ENCODE results near the gene BLM.
A peak's percentile ranks its signal among the peaks of the same experiment; 100 is the strongest.

Gene BLM

DNA sequence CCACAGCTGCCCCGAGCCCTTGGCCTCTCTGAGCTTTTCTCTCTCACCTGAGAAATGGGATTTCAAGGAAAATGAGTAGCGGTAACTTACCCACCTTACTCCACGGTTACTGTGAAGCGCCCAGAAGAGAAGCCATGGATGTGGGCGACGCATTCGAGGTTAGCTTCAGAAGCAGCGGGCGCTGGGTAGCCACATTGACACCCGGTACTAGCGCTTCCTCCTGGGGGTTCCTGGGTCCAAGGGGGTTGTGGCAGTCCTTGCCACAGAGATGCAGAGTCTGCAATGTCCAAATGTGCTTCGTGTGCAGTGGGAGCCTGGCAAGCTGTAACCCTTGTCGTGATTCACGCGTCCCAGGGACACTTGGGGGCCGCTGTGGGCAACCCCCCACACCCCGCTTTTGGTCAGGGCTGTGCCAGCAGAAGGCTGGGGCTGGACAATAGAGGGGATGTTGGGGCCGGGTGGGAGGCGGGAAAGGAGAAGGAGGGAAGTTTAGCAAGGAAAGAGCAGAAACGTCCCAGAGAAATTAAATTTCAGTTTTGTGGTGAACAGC is 109.8 kb downstream of the BLM start:
- Histone ChIP-seq H3K4me1 (ENCODE audit: insufficient read depth, poor library complexity, severe bottlenecking) (no peaks in the 10 kb centered on the region), H3K27ac (ENCODE audit: poor library complexity, severe bottlenecking) (no peak overlapping the region), H3K27me3 (ENCODE audit: insufficient read depth, poor library complexity, severe bottlenecking) (no peaks in the 10 kb centered on the region), H3K36me3 (ENCODE audit: low read depth) (no peaks in the 10 kb centered on the region), H3K9me3 (ENCODE audit: severe bottlenecking) (no peaks in the 10 kb centered on the region), H3K4me3 (ENCODE audit: severe bottlenecking) (no peak overlapping the region)
- ATAC-seq (ENCODE audit: low read depth) (no peak), DNase-seq (ENCODE audit: low spot score) (no peak)
- TF ChIP-seq, protein P1, sequence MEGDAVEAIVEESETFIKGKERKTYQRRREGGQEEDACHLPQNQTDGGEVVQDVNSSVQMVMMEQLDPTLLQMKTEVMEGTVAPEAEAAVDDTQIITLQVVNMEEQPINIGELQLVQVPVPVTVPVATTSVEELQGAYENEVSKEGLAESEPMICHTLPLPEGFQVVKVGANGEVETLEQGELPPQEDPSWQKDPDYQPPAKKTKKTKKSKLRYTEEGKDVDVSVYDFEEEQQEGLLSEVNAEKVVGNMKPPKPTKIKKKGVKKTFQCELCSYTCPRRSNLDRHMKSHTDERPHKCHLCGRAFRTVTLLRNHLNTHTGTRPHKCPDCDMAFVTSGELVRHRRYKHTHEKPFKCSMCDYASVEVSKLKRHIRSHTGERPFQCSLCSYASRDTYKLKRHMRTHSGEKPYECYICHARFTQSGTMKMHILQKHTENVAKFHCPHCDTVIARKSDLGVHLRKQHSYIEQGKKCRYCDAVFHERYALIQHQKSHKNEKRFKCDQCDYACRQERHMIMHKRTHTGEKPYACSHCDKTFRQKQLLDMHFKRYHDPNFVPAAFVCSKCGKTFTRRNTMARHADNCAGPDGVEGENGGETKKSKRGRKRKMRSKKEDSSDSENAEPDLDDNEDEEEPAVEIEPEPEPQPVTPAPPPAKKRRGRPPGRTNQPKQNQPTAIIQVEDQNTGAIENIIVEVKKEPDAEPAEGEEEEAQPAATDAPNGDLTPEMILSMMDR (IDR thresholded peaks at IDR 0.05; ENCODE audit: poor library complexity, severe bottlenecking): no peak

DNA sequence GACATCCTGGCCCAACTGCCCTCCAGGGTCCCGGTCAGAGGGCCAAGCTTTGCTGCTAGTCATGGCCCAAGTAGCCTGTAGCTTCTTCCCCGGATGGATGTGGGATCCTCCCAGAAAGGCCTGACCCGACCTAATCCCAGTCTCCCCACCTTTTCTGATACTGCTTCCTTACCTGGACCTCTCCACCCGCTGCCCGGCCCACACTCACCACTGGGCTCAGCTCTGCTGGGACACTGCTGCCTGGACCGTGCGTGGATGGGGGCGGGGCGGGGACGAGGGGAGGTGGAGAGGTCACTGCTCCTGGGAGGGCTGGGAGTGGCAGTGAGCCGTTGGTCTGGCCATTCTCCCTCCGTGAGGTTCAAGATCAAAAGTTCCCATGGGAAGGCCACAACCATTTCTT is 111.0 kb downstream of the BLM start:
- Histone ChIP-seq H3K27ac (ENCODE audit: poor library complexity, severe bottlenecking) (no peak overlapping the region), H3K36me3 (ENCODE audit: low read depth) (no peaks in the 10 kb centered on the region), H3K4me3 (ENCODE audit: severe bottlenecking) (no peak overlapping the region), H3K9me3 (ENCODE audit: severe bottlenecking) (no peaks in the 10 kb centered on the region), H3K27me3 (ENCODE audit: insufficient read depth, poor library complexity, severe bottlenecking) (no peaks in the 10 kb centered on the region), H3K4me1 (ENCODE audit: insufficient read depth, poor library complexity, severe bottlenecking) (no peaks in the 10 kb centered on the region)
- DNase-seq (ENCODE audit: low spot score) (no peak), ATAC-seq (ENCODE audit: low read depth) (no peak)
- TF ChIP-seq, protein P1 (IDR thresholded peaks at IDR 0.05; ENCODE audit: poor library complexity, severe bottlenecking): no peak

DNA sequence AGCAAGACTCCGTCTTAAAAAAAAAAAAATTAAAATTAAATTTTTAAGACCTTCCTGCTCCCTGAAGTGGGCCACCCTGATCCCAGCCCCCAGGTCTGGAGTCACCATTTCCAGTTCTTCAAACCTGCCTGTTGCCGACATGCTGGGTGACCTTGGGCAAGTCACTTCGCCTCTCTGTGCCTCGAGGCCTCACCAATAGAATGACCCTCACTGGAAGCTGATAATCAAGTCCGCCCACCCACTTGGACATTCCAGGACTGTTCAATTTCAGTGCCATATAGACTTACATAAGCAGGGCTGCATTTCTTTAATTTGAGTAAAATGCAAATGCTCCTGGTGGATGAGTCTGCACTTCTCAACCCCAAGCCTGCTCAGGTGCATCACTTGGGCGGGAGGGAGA is 112.0 kb downstream of the BLM start:
- Histone ChIP-seq H3K4me3 (ENCODE audit: severe bottlenecking) (no peak overlapping the region), H3K36me3 (ENCODE audit: low read depth) (no peaks in the 10 kb centered on the region), H3K27ac (ENCODE audit: poor library complexity, severe bottlenecking) (no peak overlapping the region), H3K4me1 (ENCODE audit: insufficient read depth, poor library complexity, severe bottlenecking) (no peaks in the 10 kb centered on the region), H3K9me3 (ENCODE audit: severe bottlenecking) (no peaks in the 10 kb centered on the region), H3K27me3 (ENCODE audit: insufficient read depth, poor library complexity, severe bottlenecking) (no peaks in the 10 kb centered on the region)
- no peak for DNase-seq (ENCODE audit: low spot score)
- TF ChIP-seq, protein P1 (IDR thresholded peaks at IDR 0.05; ENCODE audit: poor library complexity, severe bottlenecking): no peak
- no peak for ATAC-seq (ENCODE audit: low read depth)

DNA sequence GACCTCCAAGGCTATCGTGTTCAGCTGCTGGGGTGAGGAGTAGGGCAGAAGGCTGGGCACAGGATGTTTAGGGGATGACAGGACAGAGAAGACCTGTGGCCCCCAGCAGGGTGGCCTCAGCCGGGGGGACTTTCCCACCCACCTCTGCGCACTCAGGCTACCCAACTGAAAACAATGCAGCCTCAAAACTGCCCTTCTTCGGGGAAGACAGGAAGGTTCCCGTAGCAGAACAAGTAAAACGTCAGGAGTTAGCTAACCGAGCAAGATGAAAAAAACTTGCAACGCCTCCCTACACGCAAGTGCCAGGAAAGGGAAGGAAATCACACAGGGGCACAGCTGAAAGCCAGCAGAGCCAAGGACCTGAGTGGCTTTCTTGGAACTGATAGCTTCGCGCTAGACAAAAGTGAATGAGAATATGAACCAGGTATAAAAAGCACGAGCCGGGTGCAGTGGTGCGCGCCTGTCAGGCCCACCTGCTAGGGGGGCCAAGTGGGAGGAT is 112.8 kb downstream of the BLM start:
- no peak overlapping the region for H3K27ac ChIP-seq (ENCODE audit: poor library complexity, severe bottlenecking)
- no peaks in the 10 kb centered on the region for H3K27me3 ChIP-seq (ENCODE audit: insufficient read depth, poor library complexity, severe bottlenecking)
- ATAC-seq (ENCODE audit: low read depth): peak; percentile 32; the same call in 1 of the 3 replicates
- no peaks in the 10 kb centered on the region for H3K4me1 ChIP-seq (ENCODE audit: insufficient read depth, poor library complexity, severe bottlenecking)
- H3K4me3 ChIP-seq (ENCODE audit: severe bottlenecking): no peak overlapping the region
- no peaks in the 10 kb centered on the region for H3K36me3 ChIP-seq (ENCODE audit: low read depth)
- no peaks in the 10 kb centered on the region for H3K9me3 ChIP-seq (ENCODE audit: severe bottlenecking)
- no peak for DNase-seq (ENCODE audit: low spot score)
- TF ChIP-seq, protein P1 (IDR thresholded peaks at IDR 0.05; ENCODE audit: poor library complexity, severe bottlenecking): no peak

DNA sequence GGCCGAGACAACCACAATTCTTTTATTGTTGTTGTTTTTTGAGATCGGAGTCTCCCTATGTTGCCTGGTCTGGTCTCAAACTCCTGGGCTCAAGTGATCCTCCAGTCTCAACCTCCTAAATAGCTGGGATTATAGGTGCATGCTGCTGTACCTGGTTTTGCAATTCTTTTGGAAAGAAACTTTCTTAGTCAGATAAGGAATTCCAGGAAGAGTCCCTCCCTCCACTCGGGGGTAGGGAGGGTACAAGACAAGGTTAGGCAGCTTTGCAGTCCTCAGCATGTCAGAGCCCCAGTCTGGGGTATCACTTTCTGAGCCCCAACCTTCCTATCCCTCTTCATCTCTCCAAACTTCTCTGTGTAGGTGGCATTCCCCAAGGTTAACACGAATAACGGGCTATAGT is 117.5 kb downstream of the BLM start:
- no peaks in the 10 kb centered on the region for H3K9me3 ChIP-seq (ENCODE audit: severe bottlenecking)
- no peaks in the 10 kb centered on the region for H3K27me3 ChIP-seq (ENCODE audit: insufficient read depth, poor library complexity, severe bottlenecking)
- H3K27ac ChIP-seq (ENCODE audit: poor library complexity, severe bottlenecking): no peak overlapping the region
- no peak overlapping the region for H3K4me3 ChIP-seq (ENCODE audit: severe bottlenecking)
- DNase-seq (ENCODE audit: low spot score) (no peak), ATAC-seq (ENCODE audit: low read depth) (no peak)
- TF ChIP-seq, protein P1 (IDR thresholded peaks at IDR 0.05; ENCODE audit: poor library complexity, severe bottlenecking): no peak
- no peaks in the 10 kb centered on the region for H3K36me3 ChIP-seq (ENCODE audit: low read depth)
- H3K4me1 ChIP-seq (ENCODE audit: insufficient read depth, poor library complexity, severe bottlenecking): peaks cover 2% of the 10 kb centered on the region
